ENCODE data around the gene TRIM56. TPM values are rescaled to one million over a fixed set of nuclear protein-coding genes. Genes with fewer than 3 reads are reported as not detected.

Gene TRIM56
- total and polyA plus RNA-seq, 2 of the 4 experiments (the other 2 are of a cell fraction), result 3.9 to 5.9 TPM

DNA sequence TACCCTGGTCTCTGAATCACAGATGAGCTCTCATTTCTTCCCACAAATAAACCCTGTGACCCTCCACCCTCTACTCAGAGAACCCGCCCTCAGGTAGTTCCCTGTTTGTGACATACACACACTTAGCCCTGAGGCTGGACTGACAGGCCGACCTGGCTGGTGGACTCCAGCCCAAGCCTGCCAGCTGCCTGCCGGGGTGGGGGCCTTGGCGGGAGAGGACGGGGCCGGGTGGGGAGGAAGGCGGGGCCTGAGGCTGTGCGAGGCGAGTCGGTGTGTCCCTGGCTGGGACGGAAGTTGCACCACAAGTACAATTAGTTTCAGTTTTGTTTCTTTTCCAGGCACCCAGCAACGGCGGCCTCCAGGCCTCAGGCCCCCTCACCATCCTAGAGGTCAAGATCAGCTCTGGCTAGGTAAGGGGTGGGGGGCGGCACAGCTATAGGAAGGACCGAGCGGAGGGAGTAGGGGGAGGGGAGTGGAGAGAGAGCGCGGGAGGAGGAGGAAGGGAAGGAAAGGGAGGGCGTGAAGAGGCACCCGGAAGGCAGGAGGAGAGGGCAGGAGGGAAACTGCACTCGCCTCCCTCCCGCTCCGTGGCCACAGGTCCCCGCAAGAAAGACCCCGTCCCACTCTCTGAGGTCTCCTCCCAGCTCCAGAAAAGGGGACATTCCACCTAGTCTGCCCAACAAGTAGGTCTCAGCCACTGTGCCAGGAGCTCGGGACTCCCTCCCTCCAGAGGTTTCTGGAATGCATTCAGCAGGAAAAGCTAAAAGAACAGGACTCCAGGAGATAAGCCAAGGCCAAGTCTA, at the start of gene TRIM56 (continued):
- TF ChIP-seq CHD1 (IDR thresholded peaks at IDR 0.05; ENCODE audit: low read depth, low read length), result no peak
- TF ChIP-seq BHLHE40 (IDR thresholded peaks at IDR 0.05; ENCODE audit: low read depth, low read length), result no peak
- no peak for TF ChIP-seq FOS (IDR thresholded peaks at IDR 0.05; ENCODE audit: low read depth, low read length)
- no peak for TF ChIP-seq USF2 (IDR thresholded peaks at IDR 0.05; ENCODE audit: low read depth, low read length)
- TF ChIP-seq RAD21 (IDR thresholded peaks at IDR 0.05; ENCODE audit: low read length), result no peak
- no peak for TF ChIP-seq RFX5 (IDR thresholded peaks at IDR 0.05; ENCODE audit: low read depth, low read length)
- no peak for TF ChIP-seq NFE2L2 (IDR thresholded peaks at IDR 0.05; ENCODE audit: low read depth, low read length)

Measured in IMR-90 (cell line).